HG03575 (cell line): Measurements from ENCODE around the gene DPEP2NB.
"Not testable (repeated sequence)": the region's sequence is repeated elsewhere in the genome, so short reads cannot be mapped to it uniquely, and the experiment has no call there.

Experiments used
- ATAC-seq: cut with Tn5 transposase; IDR thresholded peaks from one replicate; pipeline ENCODE4 v1.9.1; 2021; ENCODE audit not compliant: unreplicated experiment, insufficient number of reproducible peaks, low FRiP score; ENCODE audit errors: extremely low read depth

Gene DPEP2NB

DNA sequence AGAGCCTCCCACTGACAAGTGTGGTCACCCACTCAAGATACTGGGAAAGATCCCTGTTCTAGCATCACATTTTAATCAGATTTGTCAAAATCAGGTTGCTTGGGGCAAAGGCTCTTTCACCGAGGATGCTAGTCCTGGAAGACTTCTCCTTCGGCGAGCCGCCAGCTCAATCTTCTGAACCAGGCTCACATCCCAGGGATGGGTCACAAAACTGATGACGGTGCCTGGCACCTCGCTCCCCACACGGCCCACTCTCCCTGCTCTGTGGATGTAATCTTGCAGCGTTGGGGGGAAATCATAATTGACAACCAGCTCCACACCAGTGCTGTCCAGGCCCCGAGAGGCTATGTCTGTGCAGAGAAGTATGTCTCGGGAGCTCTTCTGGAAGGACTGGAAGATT, 5.8 kb upstream of the DPEP2NB start:
- ATAC-seq = no peak

DNA sequence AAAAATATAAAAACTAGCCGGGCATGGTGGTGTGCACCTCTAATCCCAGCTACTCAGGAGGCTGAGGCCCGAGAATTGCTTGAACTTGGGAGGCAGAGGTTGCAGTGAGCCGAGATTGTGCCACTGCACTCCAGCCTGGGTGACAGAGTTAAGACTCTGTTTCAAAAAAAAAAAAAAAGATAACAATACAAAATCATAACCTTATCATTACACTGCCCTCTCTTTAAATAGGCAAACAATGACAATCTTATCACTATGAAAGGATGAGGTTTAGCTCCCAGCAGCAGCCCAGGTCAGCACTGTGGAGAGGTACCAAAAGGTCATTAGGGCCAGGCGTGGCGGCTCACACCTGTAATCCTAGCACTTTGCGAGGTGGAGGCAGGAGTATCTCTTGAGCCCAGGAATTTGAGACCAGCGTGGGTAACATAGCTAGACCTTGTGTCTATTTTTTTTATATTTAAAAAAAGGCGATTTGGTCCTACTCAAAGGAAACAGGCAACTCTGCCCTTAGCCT, 3.5 kb upstream of the DPEP2NB start:
- no peak for ATAC-seq

DNA sequence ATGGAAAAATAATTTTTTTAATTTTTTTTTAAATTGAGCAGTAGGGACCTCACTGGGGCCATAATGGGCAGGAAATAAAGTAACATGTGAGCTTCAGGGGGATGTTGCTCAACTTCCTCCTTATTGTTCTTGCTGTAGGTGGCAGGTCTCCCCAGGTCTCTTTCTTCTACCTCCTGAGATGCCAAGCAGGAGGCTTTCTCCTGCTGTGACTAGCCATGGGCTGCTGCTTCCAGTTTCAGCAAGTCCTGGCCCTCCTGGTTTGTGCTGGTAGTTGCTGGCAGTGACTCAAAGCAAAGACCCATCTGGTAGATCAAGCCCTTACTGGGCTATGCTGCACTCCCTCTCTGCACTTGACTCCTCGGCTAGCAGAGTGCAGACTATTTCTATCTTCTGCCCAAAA, 2.3 kb downstream of the DPEP2NB start:
- ATAC-seq = no peak

DNA sequence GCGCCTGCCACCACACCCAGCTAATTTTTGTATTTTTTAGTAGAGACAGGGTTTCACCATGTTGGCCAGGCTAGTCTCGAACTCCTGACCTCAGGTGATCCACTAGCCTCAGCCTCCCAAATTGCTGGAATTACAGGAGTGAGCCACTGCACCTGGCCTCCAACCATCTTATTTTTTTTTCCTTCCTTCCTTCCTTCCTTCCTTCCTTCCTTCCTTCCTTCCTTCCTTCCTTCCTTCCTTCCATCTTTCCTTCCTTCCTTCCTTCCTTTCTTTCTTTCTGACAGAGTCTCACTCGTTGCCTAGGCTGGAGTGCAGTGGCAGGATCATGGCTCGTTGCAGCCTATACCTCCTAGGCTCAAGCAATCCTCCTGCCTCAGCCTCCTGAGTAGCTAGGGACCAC, 5.8 kb downstream of the DPEP2NB start:
- ATAC-seq = not testable (repeated sequence)

DNA sequence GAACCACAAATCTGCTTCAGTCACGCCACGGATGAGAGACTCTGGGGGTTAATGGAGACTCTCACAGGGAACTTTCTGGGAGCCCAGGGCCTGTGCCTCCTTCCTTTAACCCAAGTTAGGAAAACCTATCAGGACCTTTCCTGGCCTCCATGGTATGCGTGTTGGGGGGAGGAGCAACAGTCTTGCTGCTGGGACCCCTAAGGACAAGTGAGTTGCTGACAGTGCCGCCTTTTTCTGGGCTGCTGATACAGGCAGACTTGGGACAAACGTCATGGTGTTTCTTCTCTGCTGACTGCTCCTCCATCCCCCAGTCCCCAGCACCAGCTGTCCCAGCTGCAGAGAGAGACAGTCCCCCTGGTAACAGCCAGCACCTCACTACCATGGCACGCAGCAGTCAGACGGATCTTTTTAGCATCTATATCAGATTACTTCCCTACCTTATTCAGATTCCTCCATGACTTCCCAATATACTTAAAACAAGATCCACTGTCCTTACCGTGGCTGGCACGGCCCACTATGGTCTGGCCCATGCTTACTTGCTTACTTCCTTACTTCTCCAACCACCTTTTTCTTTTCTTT, 6.5 kb downstream of the DPEP2NB start:
- ATAC-seq = no peak

DNA sequence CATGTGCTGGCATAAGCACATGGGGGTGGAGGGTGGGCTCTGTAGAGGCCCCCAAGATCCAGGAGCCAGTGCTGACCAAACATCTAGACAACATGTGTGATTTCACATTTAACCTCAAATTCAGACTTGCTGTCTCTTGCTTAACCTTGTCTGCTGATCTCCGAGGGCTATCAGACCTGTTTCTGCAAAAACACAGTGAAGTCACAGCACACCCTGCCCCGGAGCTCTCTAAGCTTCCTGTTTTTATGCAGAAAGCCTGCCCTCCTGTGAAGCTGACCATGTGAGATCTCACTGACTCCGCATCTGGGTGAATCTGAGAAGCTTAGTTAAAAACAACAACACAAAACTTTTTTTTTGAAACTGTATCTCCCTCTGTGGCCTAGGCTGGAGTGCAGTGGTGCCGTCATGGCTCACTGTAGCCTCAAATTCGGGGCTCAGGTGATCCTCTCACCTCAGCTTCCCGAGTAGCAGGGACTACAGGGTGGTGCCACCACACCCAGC, 9.9 kb downstream of the DPEP2NB start:
- ATAC-seq = no peak

DNA sequence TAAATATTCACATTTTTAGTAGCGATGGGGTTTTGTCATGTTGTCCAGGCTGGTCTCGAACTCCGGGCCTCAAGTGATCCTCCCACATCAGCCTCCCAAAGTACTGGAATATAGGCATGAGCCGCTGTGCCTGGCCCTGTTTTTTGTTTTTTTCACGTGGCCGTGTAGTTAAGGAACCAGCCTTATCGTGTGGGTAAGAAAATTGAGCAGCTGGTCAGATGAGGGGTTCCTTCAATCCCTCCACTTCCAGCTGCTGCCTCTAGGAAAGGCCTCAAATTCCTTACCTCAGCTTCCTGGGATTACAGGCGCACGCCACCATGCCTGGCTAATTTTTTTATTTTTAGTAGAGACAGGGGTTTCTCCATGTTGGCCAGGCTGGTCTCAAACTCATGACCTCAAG, 10.5 kb downstream of the DPEP2NB start:
- no peak for ATAC-seq

DNA sequence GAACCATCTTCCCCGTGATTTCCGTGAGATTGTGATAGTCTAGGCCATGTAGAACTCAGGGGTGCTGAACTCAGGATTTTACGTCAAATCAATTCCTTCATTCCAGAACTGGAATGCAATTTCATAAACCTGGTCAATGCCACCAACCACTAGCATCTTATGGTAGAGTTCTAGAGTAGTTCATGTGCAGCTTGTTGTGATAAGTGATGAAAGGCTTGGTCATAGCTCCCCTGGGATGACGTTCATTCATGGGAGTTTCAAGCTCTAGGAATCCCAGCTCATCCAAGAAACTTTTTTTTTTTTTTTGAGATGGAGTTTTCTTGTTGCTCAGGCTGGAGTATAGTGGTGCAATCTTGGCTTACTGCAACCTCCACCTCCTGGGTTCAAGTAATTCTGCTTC, 12.7 kb downstream of the DPEP2NB start:
- ATAC-seq = no peak

DNA sequence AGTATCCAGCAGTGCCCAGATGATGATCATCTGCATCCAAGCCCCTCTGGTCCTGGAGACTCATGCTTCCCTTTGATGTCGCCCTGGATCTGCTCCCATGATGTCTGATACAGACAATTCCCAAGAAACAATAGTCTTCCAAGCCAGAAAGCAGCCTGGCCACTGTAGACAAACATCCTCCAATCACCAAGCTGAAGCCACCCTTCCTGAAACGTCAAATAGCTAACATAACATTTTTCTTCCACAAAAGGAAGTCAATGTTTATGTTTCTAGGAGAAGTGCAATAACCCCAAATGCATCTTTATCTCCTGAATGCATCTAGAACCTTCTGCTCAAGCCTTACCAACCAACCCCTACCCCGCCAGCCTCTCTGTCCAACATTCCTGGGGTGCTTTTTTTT, 15.3 kb downstream of the DPEP2NB start:
- ATAC-seq = no peak

DNA sequence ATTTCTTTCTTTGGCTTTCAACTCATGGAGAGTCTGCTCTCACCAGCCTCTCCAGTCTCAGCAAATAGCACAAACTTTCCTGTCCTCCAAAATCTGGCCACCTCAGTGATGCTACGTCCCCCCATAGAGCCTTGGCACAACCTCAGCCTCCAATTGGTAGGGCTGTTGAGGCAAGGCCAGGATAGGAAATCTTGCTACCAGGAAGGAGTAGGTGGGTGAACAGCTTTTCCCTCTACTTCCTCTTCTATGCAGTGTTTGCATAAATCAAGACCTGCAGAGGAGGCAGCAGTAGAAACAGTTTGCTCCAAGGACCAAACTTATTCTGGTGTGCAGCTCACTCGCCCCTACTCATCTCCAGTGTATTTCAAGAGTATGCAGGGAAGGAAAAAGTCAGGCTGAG, 15.7 kb downstream of the DPEP2NB start:
- no peak for ATAC-seq

DNA sequence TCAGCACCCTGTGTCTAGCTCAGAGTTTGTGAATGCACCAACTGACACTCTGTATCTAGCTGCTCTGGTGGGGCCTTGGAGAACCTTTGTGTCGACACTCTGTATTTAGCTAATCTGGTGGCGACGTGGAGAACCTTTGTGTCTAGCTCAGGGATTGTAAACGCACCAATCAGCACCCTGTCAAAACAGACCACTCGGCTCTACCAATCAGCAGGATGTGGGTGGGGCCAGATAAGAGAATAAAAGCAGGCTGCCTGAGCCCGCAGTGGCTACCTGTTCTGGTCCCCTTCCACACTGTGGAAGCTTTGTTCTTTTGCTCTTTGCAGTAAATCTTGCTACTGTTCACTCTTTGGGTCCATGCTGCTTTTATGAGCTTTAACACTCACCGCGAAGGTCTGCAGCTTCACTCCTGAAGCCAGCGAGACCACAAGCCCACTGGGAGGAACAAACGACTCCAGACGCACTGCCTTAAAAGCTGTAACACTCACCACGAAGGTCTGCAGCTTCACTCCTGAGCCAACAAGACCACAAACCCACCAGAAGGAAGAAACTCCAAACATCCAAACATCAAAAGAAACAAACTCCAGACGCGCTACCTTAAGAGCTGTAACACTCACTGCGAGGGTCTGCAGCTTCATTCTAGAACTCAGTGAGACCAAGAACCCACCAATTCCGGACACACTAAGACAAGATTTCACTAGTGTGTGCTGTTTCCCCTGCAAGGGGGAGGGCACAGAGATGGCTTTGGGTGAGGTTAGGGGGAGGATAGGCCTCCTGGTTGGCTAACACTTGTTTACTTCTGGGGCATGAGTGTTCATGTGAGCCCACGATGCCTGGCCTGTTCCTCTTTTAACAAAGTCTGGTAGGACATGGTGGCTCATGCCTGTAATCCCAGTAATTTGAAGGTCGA, 16.7 kb downstream of the DPEP2NB start, which contains the start of gene DPEP2:
DPEP2 (minus strand) TSS at position 706 of the 910 bp plus-strand sequence. CDS start 6,272 bp downstream, outside the sequence.
- not testable (repeated sequence) for ATAC-seq

DNA sequence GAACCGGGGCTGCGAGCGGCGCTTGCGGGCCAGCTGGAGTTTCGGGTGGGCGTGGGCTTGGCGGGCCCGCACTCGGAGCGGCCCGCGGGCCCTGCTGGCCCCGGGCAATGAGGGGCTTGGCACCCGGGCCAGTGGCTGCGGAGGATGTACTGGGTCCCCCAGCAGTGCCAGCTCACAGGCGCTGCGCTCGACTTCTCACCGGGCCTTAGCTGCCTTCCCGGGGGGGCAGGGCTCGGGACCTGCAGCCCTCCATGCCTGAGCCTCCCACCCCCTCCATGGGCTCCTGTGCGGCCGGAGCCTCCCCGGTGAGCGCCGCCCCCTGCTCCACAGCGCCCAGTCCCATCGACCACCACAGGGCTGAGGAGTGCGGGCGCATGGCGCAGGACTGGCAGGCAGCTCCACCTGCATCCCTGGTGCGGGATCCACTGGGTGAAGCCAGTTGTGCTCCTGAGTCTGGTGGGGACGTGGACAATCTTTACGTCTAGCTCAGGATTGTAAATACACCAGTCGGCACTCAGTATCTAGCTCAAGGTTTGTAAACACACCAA, 17.4 kb downstream of the DPEP2NB start:
- not testable (repeated sequence) for ATAC-seq

DNA sequence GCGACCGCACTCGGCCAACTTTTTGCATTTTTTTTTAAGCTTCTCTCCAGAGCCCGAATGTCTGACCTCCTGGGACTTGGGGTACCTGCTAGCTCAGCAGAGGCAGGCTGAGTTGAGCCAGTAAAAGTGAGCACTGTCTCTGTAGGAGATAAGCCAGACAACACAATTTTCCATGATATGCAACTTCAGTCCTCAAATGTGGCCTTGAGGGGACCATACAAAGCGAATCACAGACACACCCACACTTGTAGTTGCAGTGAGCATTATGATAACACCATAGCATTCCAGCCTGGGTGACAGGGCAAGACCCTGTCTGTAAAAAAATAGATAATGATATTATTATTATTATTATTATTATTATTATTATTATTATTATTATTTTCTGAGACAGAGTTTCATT, 19.0 kb downstream of the DPEP2NB start:
- ATAC-seq = no peak

DNA sequence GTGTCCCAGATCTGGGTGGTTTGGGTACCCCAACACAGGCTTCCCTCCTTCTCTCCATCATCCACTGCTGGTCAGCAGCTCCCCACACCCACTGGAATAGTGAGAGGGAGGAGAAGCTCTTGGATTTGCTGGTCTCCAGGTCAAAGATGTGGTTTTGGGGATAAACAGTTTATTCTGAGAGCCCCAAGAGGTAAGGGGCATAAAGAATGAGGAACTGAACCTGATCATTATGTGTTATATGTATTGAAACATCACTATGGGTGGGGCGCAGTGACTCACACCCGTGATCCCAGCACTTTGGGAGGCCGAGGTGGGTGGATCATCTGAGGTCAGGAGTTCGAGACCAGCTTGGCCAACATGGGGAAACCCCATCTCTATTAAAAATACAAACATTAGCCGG, 20.3 kb downstream of the DPEP2NB start:
- ATAC-seq = no peak

DNA sequence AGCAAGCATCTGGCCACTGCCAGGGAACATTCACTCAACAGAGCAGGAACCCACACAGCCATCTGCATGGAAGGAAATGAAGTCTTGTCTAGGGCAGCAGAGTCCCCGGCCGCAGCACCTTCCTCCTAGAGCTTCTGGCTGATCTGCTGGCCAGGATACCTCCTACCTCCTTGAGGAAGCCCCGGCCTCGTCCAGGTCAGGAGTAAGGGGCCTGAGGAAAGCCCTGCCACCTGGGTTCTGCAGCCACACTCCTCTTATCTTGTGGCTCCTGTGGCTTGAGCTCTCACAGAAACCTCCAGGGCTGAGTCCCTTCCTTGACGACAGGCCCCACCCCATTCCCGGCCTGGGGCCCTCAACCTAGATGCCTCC, 21.7 kb downstream of the DPEP2NB start:
- not testable (repeated sequence) for ATAC-seq

DNA sequence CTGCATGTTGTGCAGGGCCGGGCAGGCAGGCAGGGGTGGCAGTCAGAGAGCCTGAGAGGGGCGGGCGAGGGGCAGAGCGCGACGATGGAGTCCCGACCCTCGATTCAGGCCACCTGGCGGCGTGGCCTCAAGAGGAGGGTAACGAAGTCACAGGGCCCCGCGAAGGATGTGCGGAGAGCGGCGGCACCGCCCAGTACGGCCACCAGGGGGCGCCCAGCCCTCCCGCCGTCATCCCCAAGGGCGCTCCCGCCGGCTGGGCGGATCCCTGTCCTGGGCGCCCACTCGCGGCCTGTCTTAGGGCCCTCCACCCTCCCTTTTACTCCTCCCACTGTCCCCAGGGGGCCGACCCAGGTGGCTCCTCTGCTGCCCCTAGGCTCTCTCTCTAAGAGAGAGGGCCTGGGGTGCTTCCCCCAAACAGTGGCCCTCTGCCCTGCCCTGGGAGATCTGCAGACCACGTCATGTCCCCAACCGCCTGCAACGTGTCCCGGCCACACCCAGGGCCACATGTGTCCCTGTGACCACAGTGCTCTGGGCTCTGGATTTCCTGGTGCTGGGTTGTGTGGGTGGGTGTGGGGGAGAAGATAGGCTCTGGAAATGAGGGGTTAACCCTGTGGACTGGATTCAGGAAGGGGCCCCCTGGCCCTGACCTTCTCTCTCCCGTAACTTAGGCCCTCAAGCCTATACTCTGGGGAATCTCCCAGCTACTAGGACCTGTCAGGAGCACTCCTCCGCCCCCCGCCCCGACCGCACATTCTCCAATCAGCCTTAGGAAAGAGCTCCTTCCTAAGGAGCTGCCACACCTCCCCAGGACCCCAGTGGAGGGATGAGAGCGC, 22.3 kb downstream of the DPEP2NB start:
- ATAC-seq = no peak

DNA sequence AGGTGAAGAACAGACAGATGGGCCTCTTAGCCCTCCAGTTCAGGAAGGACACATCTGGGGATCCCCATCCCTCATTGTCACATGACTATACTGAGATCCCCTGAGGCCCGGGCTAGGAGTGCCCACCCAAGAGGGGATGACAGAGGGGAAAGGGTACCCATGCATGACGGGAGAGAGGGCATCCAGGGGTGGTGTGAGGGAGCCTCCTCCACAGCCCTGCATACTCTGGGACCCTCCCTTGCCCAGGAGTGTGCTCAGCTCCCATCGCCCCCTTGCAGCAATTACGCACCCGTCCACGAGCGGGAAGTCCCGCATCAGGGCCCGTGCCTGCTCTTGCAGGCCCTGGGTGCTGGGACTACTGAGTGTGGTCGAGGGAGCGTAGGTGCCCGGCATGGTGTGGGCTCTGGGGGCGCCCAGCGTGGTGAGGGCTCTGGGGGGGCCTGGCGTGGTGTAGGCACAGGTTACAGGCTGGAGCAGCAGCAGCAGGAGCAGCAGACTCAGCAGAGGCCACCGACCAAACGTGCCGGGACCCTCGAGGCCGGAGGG, 23.0 kb downstream of the DPEP2NB start:
- no peak for ATAC-seq

DNA sequence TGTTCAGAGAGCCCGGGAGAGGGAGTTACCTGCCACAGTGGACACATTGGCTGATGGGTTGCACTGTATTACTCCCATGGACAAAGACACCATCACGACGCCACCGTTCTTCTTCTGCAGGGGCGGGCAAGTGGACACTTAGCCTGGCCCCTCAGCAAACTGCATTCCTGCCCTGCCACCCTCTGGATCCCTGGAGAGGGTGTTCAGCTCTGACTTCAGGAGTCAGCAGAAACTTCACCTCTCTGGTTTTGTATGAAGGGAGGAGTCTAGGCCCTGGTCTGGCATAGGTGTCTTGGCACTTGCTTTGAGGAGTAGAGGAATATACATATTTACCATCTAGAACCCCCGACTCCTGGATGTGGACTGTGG, 25.7 kb downstream of the DPEP2NB start:
- ATAC-seq = no peak
